ENCODE results near the gene PIEZO1. TPM values are rescaled to one million over a fixed set of nuclear protein-coding genes. Genes with fewer than 3 reads are reported as not detected.

The PIEZO1 gene, protein sequence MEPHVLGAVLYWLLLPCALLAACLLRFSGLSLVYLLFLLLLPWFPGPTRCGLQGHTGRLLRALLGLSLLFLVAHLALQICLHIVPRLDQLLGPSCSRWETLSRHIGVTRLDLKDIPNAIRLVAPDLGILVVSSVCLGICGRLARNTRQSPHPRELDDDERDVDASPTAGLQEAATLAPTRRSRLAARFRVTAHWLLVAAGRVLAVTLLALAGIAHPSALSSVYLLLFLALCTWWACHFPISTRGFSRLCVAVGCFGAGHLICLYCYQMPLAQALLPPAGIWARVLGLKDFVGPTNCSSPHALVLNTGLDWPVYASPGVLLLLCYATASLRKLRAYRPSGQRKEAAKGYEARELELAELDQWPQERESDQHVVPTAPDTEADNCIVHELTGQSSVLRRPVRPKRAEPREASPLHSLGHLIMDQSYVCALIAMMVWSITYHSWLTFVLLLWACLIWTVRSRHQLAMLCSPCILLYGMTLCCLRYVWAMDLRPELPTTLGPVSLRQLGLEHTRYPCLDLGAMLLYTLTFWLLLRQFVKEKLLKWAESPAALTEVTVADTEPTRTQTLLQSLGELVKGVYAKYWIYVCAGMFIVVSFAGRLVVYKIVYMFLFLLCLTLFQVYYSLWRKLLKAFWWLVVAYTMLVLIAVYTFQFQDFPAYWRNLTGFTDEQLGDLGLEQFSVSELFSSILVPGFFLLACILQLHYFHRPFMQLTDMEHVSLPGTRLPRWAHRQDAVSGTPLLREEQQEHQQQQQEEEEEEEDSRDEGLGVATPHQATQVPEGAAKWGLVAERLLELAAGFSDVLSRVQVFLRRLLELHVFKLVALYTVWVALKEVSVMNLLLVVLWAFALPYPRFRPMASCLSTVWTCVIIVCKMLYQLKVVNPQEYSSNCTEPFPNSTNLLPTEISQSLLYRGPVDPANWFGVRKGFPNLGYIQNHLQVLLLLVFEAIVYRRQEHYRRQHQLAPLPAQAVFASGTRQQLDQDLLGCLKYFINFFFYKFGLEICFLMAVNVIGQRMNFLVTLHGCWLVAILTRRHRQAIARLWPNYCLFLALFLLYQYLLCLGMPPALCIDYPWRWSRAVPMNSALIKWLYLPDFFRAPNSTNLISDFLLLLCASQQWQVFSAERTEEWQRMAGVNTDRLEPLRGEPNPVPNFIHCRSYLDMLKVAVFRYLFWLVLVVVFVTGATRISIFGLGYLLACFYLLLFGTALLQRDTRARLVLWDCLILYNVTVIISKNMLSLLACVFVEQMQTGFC (N-terminal part only)
- 100 to 1,000 TPM; 101 to 364 (median 121) TPM for total RNA-seq

DNA sequence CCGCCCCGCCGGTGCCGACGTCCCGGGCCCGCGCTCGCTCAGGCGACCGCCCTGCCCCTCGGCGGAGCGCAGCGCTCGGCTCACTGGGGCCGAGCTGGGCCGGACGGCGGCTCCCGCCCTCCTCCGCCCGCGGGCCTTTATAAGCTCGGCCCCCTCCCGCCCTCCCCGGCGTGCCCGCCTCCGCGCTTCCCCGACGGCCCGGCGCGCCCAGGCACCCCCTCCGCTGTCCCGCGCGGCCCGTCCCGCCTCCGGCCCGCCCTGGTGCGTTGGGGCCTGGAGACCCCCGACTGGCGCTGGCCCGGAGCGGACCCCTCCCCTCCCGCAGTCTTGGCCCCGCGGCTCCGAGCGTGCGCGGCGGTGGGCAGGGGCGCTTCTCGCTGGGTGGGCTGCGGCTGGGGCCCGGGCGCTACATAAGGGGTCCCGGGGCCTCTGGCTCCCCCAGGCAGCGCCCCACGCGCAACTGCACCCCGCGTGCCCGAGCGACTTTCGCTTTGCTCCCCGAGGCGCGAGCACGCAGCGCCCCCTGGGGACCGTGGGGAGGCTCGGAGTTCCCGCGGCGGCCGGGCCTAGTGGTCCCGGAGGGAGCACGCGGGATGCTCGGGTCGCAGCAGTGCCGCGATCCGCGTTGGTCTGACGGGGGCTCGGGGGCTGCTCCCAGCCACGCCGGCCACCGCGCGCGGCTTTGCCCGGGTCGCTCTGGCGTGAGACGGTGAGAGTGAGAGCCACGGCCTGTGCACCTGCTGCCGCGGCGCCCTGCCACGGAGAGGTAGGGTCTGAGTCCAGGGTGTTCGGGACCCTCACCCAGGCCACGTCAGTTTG lies at the start of gene PIEZO1:
TSS of gene PIEZO1 (minus strand) at position 115 of the 819 bp plus-strand sequence. CDS start 256 bp downstream, outside the sequence.
- TF ChIP-seq, protein P1, sequence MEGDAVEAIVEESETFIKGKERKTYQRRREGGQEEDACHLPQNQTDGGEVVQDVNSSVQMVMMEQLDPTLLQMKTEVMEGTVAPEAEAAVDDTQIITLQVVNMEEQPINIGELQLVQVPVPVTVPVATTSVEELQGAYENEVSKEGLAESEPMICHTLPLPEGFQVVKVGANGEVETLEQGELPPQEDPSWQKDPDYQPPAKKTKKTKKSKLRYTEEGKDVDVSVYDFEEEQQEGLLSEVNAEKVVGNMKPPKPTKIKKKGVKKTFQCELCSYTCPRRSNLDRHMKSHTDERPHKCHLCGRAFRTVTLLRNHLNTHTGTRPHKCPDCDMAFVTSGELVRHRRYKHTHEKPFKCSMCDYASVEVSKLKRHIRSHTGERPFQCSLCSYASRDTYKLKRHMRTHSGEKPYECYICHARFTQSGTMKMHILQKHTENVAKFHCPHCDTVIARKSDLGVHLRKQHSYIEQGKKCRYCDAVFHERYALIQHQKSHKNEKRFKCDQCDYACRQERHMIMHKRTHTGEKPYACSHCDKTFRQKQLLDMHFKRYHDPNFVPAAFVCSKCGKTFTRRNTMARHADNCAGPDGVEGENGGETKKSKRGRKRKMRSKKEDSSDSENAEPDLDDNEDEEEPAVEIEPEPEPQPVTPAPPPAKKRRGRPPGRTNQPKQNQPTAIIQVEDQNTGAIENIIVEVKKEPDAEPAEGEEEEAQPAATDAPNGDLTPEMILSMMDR (IDR thresholded peaks at IDR 0.05; ENCODE audit: low read depth) = no peak

DNA sequence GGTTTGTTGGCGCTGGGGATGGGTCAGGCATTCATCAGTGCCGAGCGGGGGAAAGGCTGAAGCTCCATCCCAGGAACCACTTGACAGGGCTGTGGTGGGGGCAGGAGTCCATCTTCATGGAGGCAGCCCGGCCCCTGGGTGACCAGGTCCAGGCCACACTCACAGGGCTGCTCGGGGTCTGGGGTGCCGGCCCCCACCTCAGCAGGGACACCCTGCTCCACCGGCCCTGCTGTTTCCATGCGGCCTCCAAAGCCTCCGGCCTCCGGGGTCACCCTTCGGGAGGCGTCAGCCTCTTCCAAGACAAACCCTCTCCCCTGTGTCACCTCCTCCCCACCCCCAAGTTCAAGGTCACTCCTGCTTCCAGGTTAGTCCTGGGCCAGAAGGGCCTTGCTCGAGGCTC lies 49.6 kb upstream of the PIEZO1 start:
- TF ChIP-seq, protein P1 (IDR thresholded peaks at IDR 0.05; ENCODE audit: low read depth) = no peak

DNA sequence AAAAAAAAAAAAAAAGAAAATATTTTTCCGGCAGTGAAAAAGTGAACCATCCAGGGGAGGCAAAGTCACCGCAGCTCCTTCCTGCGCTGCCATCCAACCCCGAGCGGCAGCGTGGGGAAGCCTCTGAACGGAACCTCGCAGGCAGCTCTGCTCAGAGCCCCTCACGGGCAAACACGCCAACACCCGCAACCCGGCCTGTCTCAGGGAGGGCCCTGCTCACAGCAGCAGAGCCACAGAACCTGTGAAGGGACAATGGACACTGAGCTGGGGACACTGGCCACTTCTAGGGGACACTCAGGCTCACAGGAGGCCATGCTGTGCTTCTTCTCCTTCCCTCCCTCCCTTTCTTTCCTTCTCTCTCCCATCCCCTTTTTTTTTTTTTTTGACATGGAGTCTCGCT lies 48.1 kb upstream of the PIEZO1 start:
- TF ChIP-seq, protein P1 (IDR thresholded peaks at IDR 0.05; ENCODE audit: low read depth) = no peak

DNA sequence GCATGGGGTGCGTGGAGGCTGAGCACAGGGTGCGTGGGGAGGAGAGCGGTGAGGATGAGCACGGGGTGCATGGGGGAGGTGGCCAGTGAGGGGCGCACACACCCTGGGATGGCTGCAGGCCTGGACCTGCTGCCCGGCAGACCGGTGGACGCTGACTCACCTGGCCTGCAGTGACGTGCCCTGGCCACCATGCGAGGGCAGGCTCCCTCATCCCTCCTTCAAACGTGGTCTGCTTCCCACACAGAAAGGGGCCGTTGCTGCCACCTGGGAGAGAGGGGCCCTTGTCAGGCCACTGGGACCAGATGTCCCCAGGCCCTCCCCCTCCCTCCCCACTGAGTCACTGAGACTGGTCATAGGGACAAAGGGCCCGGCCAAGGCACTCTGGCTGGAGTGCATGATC lies 46.8 kb upstream of the PIEZO1 start:
- TF ChIP-seq, protein P1 (IDR thresholded peaks at IDR 0.05; ENCODE audit: low read depth) = no peak

DNA sequence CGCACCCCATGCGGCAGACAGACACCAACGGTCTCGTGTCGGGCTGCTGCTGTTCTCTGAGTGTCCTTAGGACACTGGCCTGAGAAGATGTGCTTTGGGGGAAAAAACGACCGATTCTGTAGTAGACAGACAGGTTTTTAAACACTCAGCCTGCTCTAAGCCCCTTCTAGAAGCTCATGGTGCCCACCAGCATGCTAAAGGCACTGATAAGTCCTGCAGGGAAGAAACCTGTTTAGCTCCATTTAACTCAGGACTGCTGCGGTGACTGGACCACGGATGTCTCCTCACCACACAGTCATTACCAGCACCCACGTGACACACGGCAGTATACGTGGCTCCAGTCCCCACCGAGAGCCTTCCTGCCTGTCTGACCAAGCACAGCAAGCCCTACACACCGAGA lies 45.8 kb upstream of the PIEZO1 start:
- TF ChIP-seq, protein P1 (IDR thresholded peaks at IDR 0.05; ENCODE audit: low read depth) = no peak

DNA sequence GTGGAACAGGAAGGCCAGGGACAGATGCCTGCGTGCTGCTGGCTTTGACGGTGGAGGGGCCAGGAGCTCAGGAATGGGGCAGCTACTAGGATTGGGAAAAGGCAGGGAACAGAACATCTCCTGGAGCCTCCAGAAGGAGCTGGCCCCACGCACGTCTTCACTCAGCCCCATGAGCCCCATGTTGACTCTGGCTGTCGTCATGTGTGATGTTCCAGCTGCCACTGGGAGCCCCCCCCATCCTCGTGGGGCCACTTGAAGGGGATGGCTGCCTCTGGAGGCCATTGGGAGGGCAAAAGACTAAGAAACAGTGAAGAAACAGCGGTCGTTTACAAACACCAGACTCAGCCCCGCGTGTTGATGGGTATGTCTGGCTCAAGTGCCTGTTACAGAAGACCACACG lies 45.2 kb upstream of the PIEZO1 start:
- TF ChIP-seq, protein P1 (IDR thresholded peaks at IDR 0.05; ENCODE audit: low read depth) = no peak

Measured in subcutaneous adipose tissue (tissue), 4 donors.